ENCODE results near the gene SEC62.
A peak's percentile ranks its signal among the peaks of the same experiment; 100 is the strongest.

SEC62 gene

GRCh38 chr3:169966951-169967915, 626 bp downstream of the SEC62 start:
- DNase-seq, result peak; percentile 54 to 55

- DNase-seq, result no peak
Measured at GRCh38 chr3:169968224-169968885, 1.7 kb downstream of the SEC62 start.

GRCh38 chr3:169969174-169970095, 2.8 kb downstream of the SEC62 start:
- DNase-seq, result no peak

DNA sequence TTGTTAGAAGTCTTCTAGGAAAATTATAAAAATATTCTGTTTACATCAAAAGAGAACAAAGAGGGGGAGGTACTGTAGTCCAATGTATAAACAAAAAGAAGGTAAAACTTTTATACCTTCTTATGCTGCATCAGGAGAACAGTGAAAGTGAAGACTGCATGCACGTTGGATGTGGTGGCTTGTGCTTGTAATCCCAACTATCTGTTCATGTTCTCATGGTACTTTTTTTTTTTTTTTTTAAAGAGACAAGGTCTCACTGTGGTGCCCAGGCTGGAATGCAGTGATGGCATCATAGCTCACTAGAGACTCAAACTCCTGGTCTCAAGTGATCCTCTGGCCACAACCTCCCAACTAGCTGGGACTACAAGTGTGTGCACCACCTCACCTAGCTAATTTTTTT, 4.2 kb downstream of the SEC62 start:
- no peak for DNase-seq

DNA sequence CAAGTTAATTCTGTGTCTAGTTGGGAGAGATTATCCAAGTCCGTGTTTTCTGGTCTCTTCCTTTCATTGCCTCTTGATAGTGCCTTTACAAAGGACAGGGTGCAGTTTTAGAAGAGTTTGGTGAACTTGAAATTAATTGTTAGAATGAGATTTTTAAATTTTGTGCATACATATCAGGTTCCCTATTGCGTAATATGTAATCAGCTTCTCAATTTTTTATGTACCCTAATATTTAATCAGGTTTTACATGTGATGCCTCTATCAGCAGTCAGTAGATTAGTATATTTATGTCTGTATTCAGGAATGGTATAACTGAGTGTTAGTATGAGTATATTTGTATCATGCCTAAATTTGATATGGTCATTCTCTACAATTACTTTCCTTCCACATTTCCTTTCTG, 4.9 kb downstream of the SEC62 start:
- no peak for DNase-seq

DNA sequence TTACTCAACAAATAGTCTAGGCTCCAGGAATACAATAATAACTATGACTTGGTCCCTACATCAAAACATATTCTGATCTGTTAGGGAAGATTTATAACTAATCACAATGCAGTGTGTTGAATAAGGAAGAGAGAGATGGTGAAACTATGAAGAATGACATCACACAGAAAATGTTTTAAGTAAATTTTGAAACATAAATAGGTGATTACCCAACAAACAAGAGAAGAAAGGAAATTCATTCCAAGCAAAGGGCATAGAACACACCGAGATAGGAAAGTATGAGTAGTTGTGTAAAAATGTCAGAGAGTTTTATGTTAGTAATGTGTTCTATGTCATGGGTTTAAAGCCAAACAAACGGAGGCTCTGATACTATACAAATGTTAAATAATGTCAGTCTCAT, 13.4 kb downstream of the SEC62 start:
- DNase-seq, result no peak

DNA sequence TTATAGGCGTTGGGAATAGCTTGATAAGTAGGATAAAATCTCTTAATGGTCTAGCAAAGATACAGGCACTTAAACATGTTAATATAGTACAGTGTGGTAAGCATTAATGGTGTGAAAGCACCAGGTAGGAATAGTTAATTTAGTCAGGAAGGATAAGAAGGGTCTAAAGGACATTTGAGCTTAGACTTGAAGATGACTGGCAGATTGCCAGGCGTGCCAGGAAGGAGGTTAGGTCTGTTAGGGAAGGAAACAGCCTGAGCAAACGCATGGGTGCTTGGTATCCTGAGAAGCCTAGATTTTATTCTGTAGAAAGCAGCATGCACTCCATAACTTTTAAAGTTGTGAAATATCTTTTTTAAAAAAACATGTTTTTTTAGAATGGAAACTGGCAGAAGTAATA, 17.7 kb downstream of the SEC62 start:
- no peak for DNase-seq

DNA sequence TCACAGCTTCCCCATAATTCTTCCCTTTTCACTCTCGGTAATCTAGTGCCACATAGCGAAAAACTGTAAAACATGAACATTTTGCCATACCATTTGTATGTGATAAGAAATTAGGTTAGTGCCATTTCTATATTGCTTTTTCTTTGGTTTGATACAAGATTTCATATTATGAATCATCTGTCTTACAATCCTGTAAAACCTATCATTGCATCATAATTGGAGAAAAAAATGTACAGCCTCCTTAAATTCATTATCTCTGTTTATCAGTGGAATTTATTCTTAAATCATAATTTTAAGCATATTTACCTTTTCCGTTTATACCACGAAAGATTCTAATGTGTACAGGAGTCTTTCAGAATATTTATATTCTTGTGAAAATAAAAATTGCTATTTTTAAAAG, 23.8 kb downstream of the SEC62 start:
- DNase-seq, result no peak

DNA sequence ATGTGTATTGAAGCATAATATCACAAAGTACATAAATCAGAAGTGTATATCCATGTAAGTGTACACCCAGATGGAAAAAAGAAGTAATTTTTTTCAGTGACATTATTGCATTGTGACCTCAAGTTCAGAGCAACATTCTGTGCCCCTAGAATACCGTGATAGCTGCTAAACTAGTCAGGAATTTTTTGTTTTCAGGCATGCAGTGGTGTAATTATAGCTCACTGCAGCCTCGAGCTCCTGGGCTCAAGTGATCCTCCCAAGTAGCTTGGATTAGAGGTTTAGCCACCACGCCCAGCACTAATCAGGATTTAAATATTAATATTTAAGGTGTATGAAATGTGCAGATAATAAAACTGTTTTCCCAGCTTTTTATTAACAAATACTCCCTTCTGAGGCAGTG, 25.5 kb downstream of the SEC62 start:
- no peak for DNase-seq

- DNase-seq, result no peak
Measured at GRCh38 chr3:169992781-169993180, 26.2 kb downstream of the SEC62 start.

DNA sequence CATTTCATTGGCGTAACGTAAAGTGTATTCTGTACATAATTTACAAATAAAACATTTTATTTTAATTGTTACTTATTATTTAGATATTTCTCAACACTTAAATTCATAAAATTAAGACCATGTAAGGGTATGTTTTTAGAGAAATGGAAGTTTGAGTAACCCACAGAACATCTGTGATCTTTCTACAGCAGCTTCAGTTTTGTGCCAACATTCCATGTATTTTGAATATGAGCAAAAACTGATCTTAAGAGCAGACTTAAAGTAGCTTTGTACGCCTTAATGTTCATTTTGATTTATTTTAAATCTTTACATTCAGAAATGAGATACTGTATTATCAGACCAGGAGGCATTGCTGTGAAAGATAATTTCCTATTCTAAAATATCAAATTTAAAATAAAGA, 27.2 kb downstream of the SEC62 start:
- no peak for DNase-seq

GRCh38 chr3:169996063-169996462, 29.5 kb downstream of the SEC62 start:
- DNase-seq, result no peak

GRCh38 chr3:169998668-169999131, 32.1 kb downstream of the SEC62 start:
- DNase-seq, result no peak

DNA sequence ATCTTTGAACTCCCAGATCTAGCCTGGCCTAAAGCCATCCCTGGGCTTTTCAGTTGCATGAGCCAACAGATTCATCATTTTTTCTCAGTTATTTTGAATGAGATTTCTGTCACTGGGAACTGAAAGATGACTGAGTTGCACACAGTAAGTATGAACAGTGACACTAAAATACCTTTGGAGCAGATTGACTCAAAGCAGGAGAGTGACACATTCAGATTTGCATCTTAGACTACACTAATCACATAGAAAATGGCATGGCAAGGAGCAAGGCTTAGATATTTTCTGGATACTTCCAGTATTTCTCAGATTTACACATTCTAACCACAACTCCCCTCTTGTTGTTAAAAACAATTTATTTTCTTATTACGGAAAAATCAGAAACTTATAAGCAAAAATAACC, 32.8 kb downstream of the SEC62 start:
- no peak for DNase-seq

GRCh38 chr3:170000051-170000450, 33.4 kb downstream of the SEC62 start:
- no peak for DNase-seq

- no peak for DNase-seq
Measured at GRCh38 chr3:170002231-170002630, 35.6 kb downstream of the SEC62 start.

GRCh38 chr3:170002879-170003278, 36.3 kb downstream of the SEC62 start:
- DNase-seq, result no peak

- no peak for DNase-seq
Measured at GRCh38 chr3:170003881-170004356, 37.3 kb downstream of the SEC62 start.

- DNase-seq, result peak; percentile 49 to 52
Measured at GRCh38 chr3:170007031-170007663, 40.5 kb downstream of the SEC62 start.

DNA sequence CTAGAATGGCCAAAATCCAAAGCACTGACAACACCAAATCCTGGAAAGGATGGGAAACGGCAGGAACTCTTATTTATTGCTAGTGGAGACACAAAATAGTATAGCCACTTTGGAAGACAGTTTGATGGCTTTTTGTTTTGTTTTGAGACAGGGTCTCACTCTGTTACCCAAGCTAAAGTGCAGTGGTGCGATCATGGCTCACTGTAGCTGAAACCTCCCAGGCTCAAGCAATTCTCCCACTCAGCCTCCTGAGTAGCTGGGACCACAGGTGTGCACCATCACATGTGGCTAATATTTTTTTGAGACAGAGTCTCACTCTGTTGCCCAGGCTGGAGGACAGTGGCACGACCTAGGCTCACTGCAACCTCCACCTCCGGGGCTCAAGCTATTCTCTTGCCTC, 43.9 kb downstream of the SEC62 start:
- DNase-seq, result no peak

- no peak for DNase-seq
Measured at GRCh38 chr3:170012683-170013400, 46.2 kb downstream of the SEC62 start.

DNA sequence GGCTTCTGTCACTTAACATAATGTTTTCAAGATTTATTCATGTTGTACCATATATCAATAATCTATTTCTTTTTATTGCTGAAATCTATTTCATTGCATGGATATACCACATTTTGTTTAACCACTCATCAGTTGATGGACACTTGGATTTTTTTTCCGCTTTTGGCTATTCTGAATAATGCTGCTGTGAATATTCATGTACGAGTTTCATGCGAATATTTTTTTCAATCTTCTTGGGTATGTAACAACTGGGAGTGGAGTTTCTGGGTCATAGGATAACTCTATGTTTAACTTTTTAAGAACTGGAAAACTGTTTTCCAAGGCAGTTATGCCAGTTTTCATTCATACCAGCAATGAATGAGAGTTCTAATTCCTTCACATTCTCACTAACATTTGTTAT, 49.5 kb downstream of the SEC62 start:
- DNase-seq, result no peak

Measured in activated T-cell treated with anti-CD3 and anti-CD28 coated beads, Interleukin-2, amount 50 U/mL, for 48 hours (primary cell).